Measurements from ENCODE around the gene CFB. TPM values are rescaled to one million over a fixed set of nuclear protein-coding genes. Genes with fewer than 3 reads are reported as not detected.
"Not testable (repeated sequence)": the region's sequence is repeated elsewhere in the genome, so short reads cannot be mapped to it uniquely, and the experiment has no call there.

Gene CFB
- total RNA-seq, 5 donors from 2014 or later (not counting 1 experiment from before 2014, with no cell fraction given), result 1.3 to 2.2 (median 1.8) TPM; not detected in 2

- peak overlapping the region; percentile 99 for H3K27ac ChIP-seq (ENCODE audit: low read length)
- peaks cover 12 to 26% of the 10 kb centered on the region in 2 experiments for H3K4me1 ChIP-seq (ENCODE audit: control insufficient read depth in 1 of 2, extremely low read depth in 1 of 2, insufficient read depth in 2 of 2, low read length in 2 of 2)
- POLR2A ChIA-PET, result interaction anchor here in 1 of 2 donors (0.9 to 1.4 kb wide), 3 partner anchors 12 to 318 kb away, joined by 3 to 5 read pairs (median 3); partner anchors contain the start of gene SKIC2
- 90% methylated on average over 17 of the region's 18 CpGs for WGBS (ENCODE audit: insufficient coverage)
- no peak for ATAC-seq (replicated peaks in 1 of 4)
- H3K9me3 ChIP-seq, result no peaks in the 10 kb centered on the region
- Mint-ChIP-seq H3K36me3 (peaks cover 25% of the 10 kb centered on the region), H3K9me3 (no peaks in the 10 kb centered on the region), H3K4me1 (peaks cover 36 to 55% (median 46%) of the 10 kb centered on the region in 3 donors), H3K27me3 (no peaks in the 10 kb centered on the region), H3K27ac (peak overlapping the region; percentile 100), H3K4me3 (peak overlapping the region; percentile 92 to 98 (median 97))
- CTCF ChIA-PET, result interaction anchor here in 1 of 2 donors (1.2 to 1.3 kb wide), 2 partner anchors 12 to 19 kb away, joined by 4 read pairs; partner anchors contain the start of genes NELFE and SKIC2
- peaks cover 31 to 41% of the 10 kb centered on the region in 2 donors for H3K36me3 ChIP-seq (ENCODE audit: control insufficient read depth in 2 of 2, extremely low read depth in 1 of 2, insufficient read depth in 1 of 2, low read length in 1 of 2)
- H3K27me3 ChIP-seq (replicated peaks in 1 of 2; ENCODE audit: control insufficient read depth in 2 of 2, extremely low read depth in 1 of 2, insufficient read depth in 2 of 2, low read length in 1 of 2), result no peaks in the 10 kb centered on the region
- peak overlapping the region; percentile 83 to 95 for H3K4me3 ChIP-seq (ENCODE audit: control insufficient read depth in 1 of 2, extremely low read depth in 1 of 2, low read length in 1 of 2)
- DNase-seq, result peak in 1 of 35 experiments; percentile 26
Measured at GRCh38 chr6:31970604-31971271, 24.8 kb downstream of the CFB start.

DNA sequence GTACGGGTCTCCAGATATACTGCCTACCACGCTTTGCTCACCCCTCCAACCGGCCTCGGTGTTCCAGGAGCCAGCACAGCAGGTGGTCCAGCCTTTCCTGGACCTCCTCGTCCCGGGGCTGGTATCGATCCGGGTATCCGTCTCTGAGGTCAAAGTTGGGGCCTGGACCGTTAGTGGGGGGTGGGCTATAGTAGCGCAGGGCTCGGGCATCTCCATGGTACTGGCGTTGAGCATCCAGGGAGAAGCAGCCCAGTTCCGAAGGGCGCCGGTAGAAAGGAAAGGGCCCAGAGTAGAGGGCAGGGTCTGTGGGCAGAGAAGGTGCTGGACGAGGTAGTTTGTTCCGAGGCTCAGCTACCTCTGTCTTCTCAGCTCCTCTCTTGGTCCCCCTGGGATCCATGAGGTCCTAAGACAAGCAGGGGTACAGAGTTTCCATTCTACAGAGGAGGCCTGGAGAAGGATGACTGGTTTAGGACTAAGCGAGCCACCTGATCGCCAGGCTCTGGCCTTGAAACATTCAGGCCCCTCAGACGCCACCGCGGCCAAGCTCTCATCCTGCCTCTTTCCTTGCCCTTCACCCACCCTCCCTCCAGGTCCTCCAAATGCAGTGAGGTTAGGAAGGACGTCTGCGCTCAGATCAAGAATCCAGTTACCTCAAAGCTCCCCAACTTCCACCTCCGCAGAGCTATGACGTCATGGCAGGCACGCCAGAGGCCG lies 25.5 kb downstream of the CFB start:
- DNase-seq (peak in 2 of 35 experiments; percentile 2 to 9), ATAC-seq (replicated peaks in 1 of 4) (no peak)
- Histone ChIP-seq H3K9me3 (no peaks in the 10 kb centered on the region), H3K4me1 (ENCODE audit: control insufficient read depth in 1 of 2, extremely low read depth in 1 of 2, insufficient read depth in 2 of 2, low read length in 2 of 2) (peaks cover 12 to 26% of the 10 kb centered on the region in 2 experiments), H3K27me3 (replicated peaks in 1 of 2; ENCODE audit: control insufficient read depth in 2 of 2, extremely low read depth in 1 of 2, insufficient read depth in 2 of 2, low read length in 1 of 2) (no peaks in the 10 kb centered on the region), H3K4me3 (ENCODE audit: control insufficient read depth in 1 of 2, extremely low read depth in 1 of 2, low read length in 1 of 2) (peak overlapping the region; percentile 83 to 95), H3K36me3 (ENCODE audit: control insufficient read depth in 2 of 2, extremely low read depth in 1 of 2, insufficient read depth in 1 of 2, low read length in 1 of 2) (peaks cover 27 to 34% of the 10 kb centered on the region in 2 donors), H3K27ac (ENCODE audit: low read length) (peak overlapping the region; percentile 99)
- POLR2A ChIA-PET, result interaction anchor here (0.5 to 2.5 kb wide), 8 partner anchors 12 to 1482 kb away, joined by 3 to 23 read pairs (median 6); partner anchors contain the start of genes SKIC2 (in 2 of the 2), ATF6B (in 1 of the 2) and NELFE (in 1 of the 2)
- Mint-ChIP-seq H3K36me3 (peaks cover 22% of the 10 kb centered on the region), H3K27ac (peak overlapping the region; percentile 100), H3K4me1 (peaks cover 36 to 55% (median 46%) of the 10 kb centered on the region in 3 donors), H3K4me3 (peak overlapping the region; percentile 92 to 98 (median 97)), H3K9me3 (no peaks in the 10 kb centered on the region), H3K27me3 (no peaks in the 10 kb centered on the region)
- 23% methylated on average over 21 of the region's 29 CpGs for WGBS (ENCODE audit: insufficient coverage)
- CTCF ChIA-PET, result interaction anchor here in 1 of 2 donors (0.6 to 1.3 kb wide), 5 partner anchors 12 to 1081 kb away, joined by 3 to 5 read pairs (median 4); partner anchors contain the start of genes NELFE and SKIC2

DNA sequence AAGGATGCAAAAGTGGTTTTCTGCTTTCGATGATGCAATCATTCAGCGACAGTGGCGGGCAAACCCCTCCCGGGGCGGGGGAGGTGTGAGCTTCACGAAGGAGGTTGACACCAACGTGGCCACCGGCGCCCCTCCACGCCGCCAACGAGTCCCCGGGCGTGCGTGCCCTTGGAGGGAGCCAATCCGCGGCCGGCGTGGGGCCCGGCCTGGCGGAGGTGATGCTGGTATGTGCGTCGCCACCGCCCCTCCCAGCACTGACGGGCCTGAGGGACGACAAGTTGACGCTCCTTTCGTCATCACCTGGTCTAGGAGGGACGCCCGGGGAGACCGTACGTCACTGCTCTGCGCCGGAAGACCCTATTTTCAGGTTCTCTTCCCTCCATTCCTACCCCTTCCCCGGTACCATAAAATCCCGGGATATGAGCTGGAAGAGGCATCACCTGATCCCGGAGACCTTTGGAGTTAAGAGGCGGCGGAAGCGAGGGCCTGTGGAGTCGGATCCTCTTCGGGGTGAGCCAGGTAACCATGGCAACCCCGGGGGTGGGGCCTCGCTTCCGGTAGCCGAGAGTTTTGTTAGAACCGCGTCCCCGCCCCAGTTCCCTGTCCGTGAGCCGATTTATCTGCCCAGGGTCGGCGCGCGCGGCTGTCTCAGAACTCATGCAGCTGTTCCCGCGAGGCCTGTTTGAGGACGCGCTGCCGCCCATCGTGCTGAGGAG lies 26.3 kb downstream of the CFB start, which contains the start of gene DXO:
Gene DXO, minus strand, starts transcription at position 146 of the 716 bp plus-strand sequence. CDS start 463 bp downstream, outside the sequence.
- Mint-ChIP-seq H3K27me3 (no peaks in the 10 kb centered on the region), H3K4me1 (peaks cover 39 to 49% (median 46%) of the 10 kb centered on the region in 3 donors), H3K36me3 (peaks cover 15% of the 10 kb centered on the region), H3K4me3 (peak within 1 kb of the TSS; percentile 92 to 98 (median 97)), H3K9me3 (no peaks in the 10 kb centered on the region), H3K27ac (peak within 1 kb of the TSS; percentile 100)
- Histone ChIP-seq H3K27ac (ENCODE audit: low read length) (peak within 1 kb of the TSS; percentile 99), H3K36me3 (ENCODE audit: control insufficient read depth in 2 of 2, extremely low read depth in 1 of 2, insufficient read depth in 1 of 2, low read length in 1 of 2) (peaks cover 20 to 27% of the 10 kb centered on the region in 2 donors), H3K4me3 (ENCODE audit: control insufficient read depth in 1 of 2, extremely low read depth in 1 of 2, low read length in 1 of 2) (peak within 1 kb of the TSS; percentile 83 to 95), H3K4me1 (ENCODE audit: control insufficient read depth in 1 of 2, extremely low read depth in 1 of 2, insufficient read depth in 2 of 2, low read length in 2 of 2) (peaks cover 12 to 26% of the 10 kb centered on the region in 2 experiments), H3K9me3 (no peaks in the 10 kb centered on the region), H3K27me3 (replicated peaks in 1 of 2; ENCODE audit: control insufficient read depth in 2 of 2, extremely low read depth in 1 of 2, insufficient read depth in 2 of 2, low read length in 1 of 2) (no peaks in the 10 kb centered on the region)
- WGBS (ENCODE audit: insufficient coverage), result under 1% methylated on average over 59 of the region's 62 CpGs
- POLR2A ChIA-PET, result interaction anchor here (0.5 to 2.5 kb wide), 9 partner anchors 12 to 1482 kb away, joined by 3 to 23 read pairs (median 5); partner anchors contain the start of genes SKIC2 (in 2 of the 2), ATF6B (in 1 of the 2) and NELFE (in 1 of the 2)
- ATAC-seq (replicated peaks in 1 of 4) (peak; percentile 90 to 94 (median 91)), DNase-seq (peak; percentile 91 to 100 (median 99))
- CTCF ChIA-PET, result interaction anchor here in 1 of 2 donors (0.6 to 1.3 kb wide), 6 partner anchors 13 to 1080 kb away, joined by 3 to 5 read pairs (median 4); partner anchors contain the start of genes NELFE and SKIC2

GRCh38 chr6:31972709-31973350 lies 26.9 kb downstream of the CFB start:
- Mint-ChIP-seq H3K4me1 (peaks cover 39 to 49% (median 46%) of the 10 kb centered on the region in 3 donors), H3K27me3 (no peaks in the 10 kb centered on the region), H3K9me3 (no peaks in the 10 kb centered on the region), H3K27ac (peak overlapping the region; percentile 100), H3K36me3 (peaks cover 9% of the 10 kb centered on the region), H3K4me3 (peak overlapping the region; percentile 92 to 98 (median 97))
- 10% methylated on average over 18 of the region's 19 CpGs for WGBS (ENCODE audit: insufficient coverage)
- H3K4me1 ChIP-seq (ENCODE audit: control insufficient read depth in 1 of 2, extremely low read depth in 1 of 2, insufficient read depth in 2 of 2, low read length in 2 of 2), result peaks cover 12 to 28% of the 10 kb centered on the region in 2 experiments
- peak overlapping the region; percentile 99 for H3K27ac ChIP-seq (ENCODE audit: low read length)
- DNase-seq (peak in 1 of 35 experiments; percentile 22), ATAC-seq (replicated peaks in 1 of 4) (no peak)
- H3K4me3 ChIP-seq (ENCODE audit: control insufficient read depth in 1 of 2, extremely low read depth in 1 of 2, low read length in 1 of 2), result peak overlapping the region; percentile 83 to 95
- H3K27me3 ChIP-seq (replicated peaks in 1 of 2; ENCODE audit: control insufficient read depth in 2 of 2, extremely low read depth in 1 of 2, insufficient read depth in 2 of 2, low read length in 1 of 2), result no peaks in the 10 kb centered on the region
- ChIA-PET POLR2A (interaction anchor here (0.5 to 2.5 kb wide), 3 partner anchors 13 to 1179 kb away, joined by 3 to 6 read pairs (median 4); partner anchors contain the start of gene SKIC2 (in 1 of the 2)), CTCF (interaction anchor here in 1 of 2 donors (0.5 to 1.1 kb wide), 3 partner anchors 14 to 247 kb away, joined by 3 to 5 read pairs (median 3); partner anchors contain the start of genes NELFE and SKIC2)
- H3K9me3 ChIP-seq, result no peaks in the 10 kb centered on the region
- H3K36me3 ChIP-seq (ENCODE audit: control insufficient read depth in 2 of 2, extremely low read depth in 1 of 2, insufficient read depth in 1 of 2, low read length in 1 of 2), result peaks cover 14 to 20% of the 10 kb centered on the region in 2 donors

- H3K36me3 ChIP-seq (ENCODE audit: control insufficient read depth in 2 of 2, extremely low read depth in 1 of 2, insufficient read depth in 1 of 2, low read length in 1 of 2); H3K9me3 ChIP-seq; H3K36me3 Mint-ChIP-seq; H3K9me3 Mint-ChIP-seq; H3K4me3 ChIP-seq (ENCODE audit: control insufficient read depth in 1 of 2, extremely low read depth in 1 of 2, low read length in 1 of 2); H3K27ac ChIP-seq (ENCODE audit: low read length); H3K27ac Mint-ChIP-seq; DNase-seq; ATAC-seq (replicated peaks in 1 of 4); H3K4me3 Mint-ChIP-seq; CTCF ChIA-PET; H3K27me3 ChIP-seq (replicated peaks in 1 of 2; ENCODE audit: control insufficient read depth in 2 of 2, extremely low read depth in 1 of 2, insufficient read depth in 2 of 2, low read length in 1 of 2); H3K27me3 Mint-ChIP-seq; POLR2A ChIA-PET: not testable (repeated sequence)
- H3K4me1 Mint-ChIP-seq, result peaks cover 35 to 48% (median 43%) of the 10 kb centered on the region in 3 donors
- H3K4me1 ChIP-seq (ENCODE audit: control insufficient read depth in 1 of 2, extremely low read depth in 1 of 2, insufficient read depth in 2 of 2, low read length in 2 of 2), result peaks cover 25 to 36% of the 10 kb centered on the region in 2 experiments
- no CpG with 5 or more reads among the region's 30 CpGs for WGBS (ENCODE audit: insufficient coverage)
Measured at GRCh38 chr6:31976065-31976464, 30.2 kb downstream of the CFB start.
